ENCODE data around the gene KDM1B. TPM values are rescaled to one million over a fixed set of nuclear protein-coding genes. Genes with fewer than 3 reads are reported as not detected.

KDM1B gene
- total and polyA plus RNA-seq, 2 of the 8 experiments (the other 6 are each of a cell fraction or from before 2014, with no cell fraction given), result 3.7 to 7.5 TPM

- WGBS, 2 experiments (ENCODE audit: extremely low coverage in 1 of 2, insufficient coverage in 1 of 2, insufficient read length in 1 of 2, insufficient replicate concordance in 2 of 2, low coverage in 1 of 2, low lambda C conversion rate in 2 of 2, missing lambda C conversion rate in 1 of 2), result 99% methylated on average over 4 of the region's 4 CpGs; no CpG with 5 or more reads in 1 of the 2 experiments
- Histone ChIP-seq H4K5ac (ENCODE audit: insufficient read length, low read depth, low read length) (no peak overlapping the region), H3K79me1 (ENCODE audit: low read depth, low read length) (no peaks in the 10 kb centered on the region), H2BK120ac (replicated peaks; ENCODE audit: low read depth, low read length) (no peak overlapping the region), H3K27me3 (replicated peaks in 1 of 4; ENCODE audit: control insufficient read depth in 3 of 4, extremely low read depth in 1 of 4, insufficient read depth in 3 of 4, low read length in 3 of 4) (no peaks in the 10 kb centered on the region), H3K14ac (ENCODE audit: insufficient read length) (no peak overlapping the region), H3K23ac (ENCODE audit: insufficient read length) (no peak overlapping the region), H3K4me2 (ENCODE audit: insufficient read depth in 1 of 2, low read depth in 2 of 2, low read length in 2 of 2) (no peak overlapping the region), H2BK20ac (ENCODE audit: low read length) (no peak overlapping the region), H3K79me2 (ENCODE audit: control insufficient read depth in 1 of 2, insufficient read depth in 2 of 2, low read length in 2 of 2) (no peaks in the 10 kb centered on the region; a peak in 1 of 4 replicates), H3K9ac (replicated peaks in 1 of 4; ENCODE audit: extremely low read depth in 1 of 4, low read depth in 3 of 4, low read length in 3 of 4) (no peak overlapping the region), H3K56ac (replicated peaks; ENCODE audit: insufficient read length, low read depth, low read length) (no peak overlapping the region), H3K18ac (ENCODE audit: extremely low read depth, low read length) (no peak overlapping the region), H2BK5ac (ENCODE audit: low read depth, low read length) (no peak overlapping the region), H2AFZ (ENCODE audit: low read length) (no peak overlapping the region), H4K8ac (ENCODE audit: extremely low read depth, insufficient read depth, low read length) (no peak overlapping the region), H3K36me3 (ENCODE audit: control insufficient read depth in 2 of 4, insufficient read depth in 4 of 4, low read length in 3 of 4) (no peaks in the 10 kb centered on the region), H2BK15ac (ENCODE audit: low read length) (no peak overlapping the region), H3K4me1 (replicated peaks in 1 of 4; ENCODE audit: control insufficient read depth in 3 of 4, insufficient read depth in 4 of 4, low read length in 3 of 4) (peaks cover 4 to 15% (median 9%) of the 10 kb centered on the region in 4 experiments), H3K27ac (ENCODE audit: low read depth, low read length) (no peak overlapping the region), H4K91ac (replicated peaks; ENCODE audit: insufficient read length, low read length) (no peak overlapping the region), H3K9me3 (ENCODE audit: insufficient read depth in 2 of 2, low read depth in 1 of 2, low read length in 1 of 2) (no peaks in the 10 kb centered on the region), H3K23me2 (ENCODE audit: low read depth, low read length) (no peaks in the 10 kb centered on the region), H2AK5ac (ENCODE audit: low read depth, low read length) (no peak overlapping the region), H3K4me3 (ENCODE audit: extremely low read depth in 1 of 4, insufficient read depth in 2 of 4, low read depth in 3 of 4, low read length in 4 of 4) (no peak overlapping the region), H3K4ac (replicated peaks; ENCODE audit: insufficient read length, low read depth, low read length) (no peak overlapping the region), H4K20me1 (replicated peaks in 1 of 2; ENCODE audit: control insufficient read depth in 1 of 2, insufficient read depth in 2 of 2, low read length in 2 of 2) (no peaks in the 10 kb centered on the region), H2BK12ac (ENCODE audit: low read depth, low read length) (no peak overlapping the region)
- CTCF ChIA-PET (ENCODE audit: partially characterized antibody), result interaction anchor here (0.6 kb wide), 1 partner anchor 27 kb away, joined by 3 read pairs; no protein-coding TSS in a partner anchor
- DNase-seq (ENCODE audit: low read depth in 1 of 2, low spot score in 2 of 2) (no peak), FAIRE-seq (no peak)
- POLR2A ChIA-PET (ENCODE audit: partially characterized antibody), result interaction anchor here (0.9 kb wide), 1 partner anchor 67 kb away, joined by 3 read pairs; no protein-coding TSS in a partner anchor
- TF ChIP-seq ZNF274 (IDR thresholded peaks at IDR 0.05; ENCODE audit: borderline replicate concordance, extremely low read depth, low read length) (no peak), TCF12 (IDR thresholded peaks at IDR 0.05; ENCODE audit: low read depth, low read length) (no peak), KDM4A (IDR thresholded peaks at IDR 0.05; ENCODE audit: low read depth, low read length, severe bottlenecking) (no peak), CHD2 (IDR thresholded peaks at IDR 0.05; ENCODE audit: low read length) (no peak), FOSL1 (IDR thresholded peaks at IDR 0.05; ENCODE audit: insufficient read depth, low read depth, low read length) (no peak)
Observed at GRCh38 chr6:18182568-18182967, 27.3 kb downstream of the KDM1B start.
